HK-2 (cell line): Measurements from ENCODE around the gene PARM1.
"Not testable (repeated sequence)": the region's sequence is repeated elsewhere in the genome, so short reads cannot be mapped to it uniquely, and the experiment has no call there.

Experiments used
- DNase-seq: peaks from one replicate; pipeline ENCODE4 v3.0.0-alpha.2; 2018; ENCODE audit not compliant: unreplicated experiment

The PARM1 gene

GRCh38 chr4:74983253-74983635, 50.3 kb downstream of the PARM1 start:
- DNase-seq, result no peak

DNA sequence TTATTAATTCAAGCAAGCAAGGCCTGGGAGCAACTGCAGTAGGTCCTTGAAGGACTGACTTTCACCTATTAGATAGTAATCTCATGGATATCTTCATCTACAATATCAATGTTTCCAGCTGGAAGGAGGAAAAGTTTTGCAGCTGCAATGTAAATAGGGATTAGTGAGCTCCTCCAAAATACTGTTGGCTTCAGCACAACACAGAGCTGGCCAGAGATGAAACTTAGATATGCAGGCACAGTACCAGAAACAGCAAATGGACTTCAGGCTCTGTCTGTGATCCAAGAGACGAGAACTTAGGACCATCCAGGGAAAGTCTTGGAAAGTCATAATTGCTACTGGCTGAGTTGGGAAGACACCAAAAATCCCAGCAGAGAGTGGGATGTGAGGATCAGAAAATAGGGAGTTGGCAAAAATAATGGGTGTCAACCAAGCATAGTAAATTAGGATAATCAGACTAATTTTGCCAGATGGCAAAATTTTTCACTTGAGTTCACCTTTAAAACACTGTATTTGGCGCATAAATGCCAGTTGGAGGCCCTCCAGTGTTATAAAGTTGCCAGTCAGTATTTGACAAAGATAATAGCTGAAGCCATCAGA, 57.5 kb downstream of the PARM1 start:
- no peak for DNase-seq

GRCh38 chr4:74994436-74994835, 61.5 kb downstream of the PARM1 start:
- DNase-seq, result not testable (repeated sequence)

DNA sequence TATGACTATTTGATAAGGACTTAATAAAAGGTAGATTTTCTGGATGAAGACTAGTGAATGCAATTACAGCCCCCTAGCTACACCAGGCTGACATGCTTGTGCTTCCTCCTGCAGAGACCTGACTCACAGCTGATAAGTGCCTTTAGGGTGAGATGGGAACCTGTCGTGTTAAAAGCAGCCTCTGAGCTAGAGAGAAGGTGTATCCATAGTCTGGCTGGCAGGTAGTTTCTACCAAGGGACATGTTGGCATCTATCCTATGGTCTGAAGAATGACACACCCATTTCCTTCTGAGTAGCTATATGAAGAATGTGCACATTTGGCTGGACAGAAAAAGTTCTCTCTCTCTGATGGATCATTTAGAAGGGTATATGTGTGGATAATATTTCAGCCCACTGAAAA, 64.1 kb downstream of the PARM1 start:
- DNase-seq, result no peak

GRCh38 chr4:74997948-74998729, 65.2 kb downstream of the PARM1 start:
- no peak for DNase-seq

- DNase-seq, result no peak
These were observed 66.9 kb downstream of the PARM1 start for GRCh38 chr4:74999714-75000309.

- no peak for DNase-seq
These were observed 69.0 kb downstream of the PARM1 start for GRCh38 chr4:75001871-75002270.

DNA sequence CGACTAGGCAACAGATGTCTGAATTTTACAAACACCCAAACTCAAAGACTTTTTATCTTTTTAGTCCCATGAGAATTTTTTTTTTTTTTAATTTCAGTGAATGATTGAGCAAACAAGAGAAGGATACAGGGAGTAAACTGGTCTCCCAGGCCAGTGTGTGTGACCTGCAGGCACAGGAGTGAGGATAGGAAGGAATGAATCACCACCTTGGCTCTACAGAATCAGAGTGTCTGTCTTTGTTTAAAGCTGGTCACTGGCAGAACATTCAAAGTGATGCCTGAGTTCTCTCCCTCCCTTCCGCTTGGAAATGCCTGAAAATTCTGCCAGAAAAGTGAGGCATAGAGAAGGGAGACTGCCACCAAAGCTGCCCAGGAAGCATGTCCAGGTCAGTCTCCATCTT, 69.5 kb downstream of the PARM1 start:
- DNase-seq, result no peak

- no peak for DNase-seq
These were observed 71.1 kb downstream of the PARM1 start for GRCh38 chr4:75003979-75004378.

DNA sequence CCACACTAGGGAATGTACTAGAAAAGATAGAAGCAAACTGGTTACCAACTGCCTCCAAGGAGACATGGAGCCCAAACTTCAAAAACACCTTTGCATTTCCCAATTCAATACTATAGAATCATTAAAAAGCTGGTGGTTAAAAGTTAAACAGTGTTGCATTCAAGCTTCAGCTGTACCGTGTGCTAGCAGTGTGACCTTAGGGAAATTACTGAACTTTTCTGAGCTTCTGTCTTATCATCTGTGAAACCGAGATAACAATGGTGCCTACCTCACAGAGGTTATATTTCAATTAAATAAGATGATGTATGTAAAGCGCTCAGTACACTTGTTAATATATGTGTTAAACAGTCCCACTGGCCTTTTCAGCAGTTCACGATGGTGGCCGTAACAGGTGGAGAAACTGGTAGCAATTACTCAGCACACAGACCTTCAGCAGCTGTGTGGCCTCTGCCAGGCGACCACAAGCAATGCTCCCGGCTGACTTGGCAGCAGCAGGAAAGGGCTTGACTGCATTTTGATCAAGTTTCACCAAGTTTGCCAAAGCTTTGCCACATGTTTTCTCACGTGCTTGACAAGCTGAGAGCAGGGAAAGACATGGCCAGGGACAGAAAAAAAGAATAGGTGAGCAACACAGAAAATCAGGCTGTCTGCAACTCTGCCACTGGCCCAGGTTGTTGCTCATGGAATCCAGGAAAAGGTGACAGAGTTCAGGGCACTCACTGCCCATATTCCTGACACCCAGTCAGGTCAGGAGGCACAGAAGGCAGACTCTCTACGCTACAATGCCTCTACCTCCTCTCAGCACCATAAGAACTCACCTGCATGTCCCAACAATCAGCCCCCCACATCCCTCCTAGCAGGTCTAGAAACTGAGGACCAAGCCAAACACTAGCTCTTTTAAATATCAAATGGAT, 72.1 kb downstream of the PARM1 start:
- DNase-seq, result no peak

DNA sequence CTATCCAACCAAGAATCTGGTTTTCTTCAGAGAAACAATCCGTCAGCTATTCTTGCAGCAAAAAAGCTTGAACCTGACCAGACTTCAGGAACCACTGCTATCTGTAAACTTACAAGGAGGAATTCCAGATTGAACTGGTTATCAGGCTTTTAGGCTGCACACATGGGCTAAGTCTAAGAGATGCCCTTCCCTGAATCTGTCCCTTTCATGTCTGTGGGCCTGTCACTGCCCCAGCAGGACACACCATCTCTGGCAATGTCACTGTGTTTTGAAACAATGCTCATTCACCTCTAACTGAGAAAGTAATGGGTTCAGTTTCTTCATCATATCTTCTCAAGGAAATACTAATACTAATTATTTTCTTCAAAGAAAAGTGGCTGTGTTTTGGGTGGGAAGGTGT, 72.8 kb downstream of the PARM1 start:
- DNase-seq, result no peak

DNA sequence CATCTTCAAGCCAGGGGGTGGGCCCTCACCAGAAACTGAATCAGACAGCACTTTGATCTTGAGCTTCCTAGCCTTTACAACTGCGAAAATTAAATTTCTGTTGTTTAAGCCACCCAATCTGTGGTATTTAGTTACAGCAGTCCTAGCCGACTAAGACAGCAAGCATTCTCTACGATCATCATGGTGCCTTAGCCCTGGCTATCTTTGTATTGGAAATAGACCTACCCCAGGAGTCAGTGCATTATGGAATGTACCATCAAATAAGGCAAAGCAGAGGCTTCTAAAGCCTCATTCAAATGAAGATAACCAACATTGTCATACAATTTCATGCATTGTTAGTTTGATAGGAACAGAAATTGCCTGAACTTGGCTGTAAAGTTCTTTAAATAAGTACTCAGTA, 75.0 kb downstream of the PARM1 start:
- DNase-seq, result no peak

GRCh38 chr4:75009138-75009537, 76.2 kb downstream of the PARM1 start:
- DNase-seq, result no peak

DNA sequence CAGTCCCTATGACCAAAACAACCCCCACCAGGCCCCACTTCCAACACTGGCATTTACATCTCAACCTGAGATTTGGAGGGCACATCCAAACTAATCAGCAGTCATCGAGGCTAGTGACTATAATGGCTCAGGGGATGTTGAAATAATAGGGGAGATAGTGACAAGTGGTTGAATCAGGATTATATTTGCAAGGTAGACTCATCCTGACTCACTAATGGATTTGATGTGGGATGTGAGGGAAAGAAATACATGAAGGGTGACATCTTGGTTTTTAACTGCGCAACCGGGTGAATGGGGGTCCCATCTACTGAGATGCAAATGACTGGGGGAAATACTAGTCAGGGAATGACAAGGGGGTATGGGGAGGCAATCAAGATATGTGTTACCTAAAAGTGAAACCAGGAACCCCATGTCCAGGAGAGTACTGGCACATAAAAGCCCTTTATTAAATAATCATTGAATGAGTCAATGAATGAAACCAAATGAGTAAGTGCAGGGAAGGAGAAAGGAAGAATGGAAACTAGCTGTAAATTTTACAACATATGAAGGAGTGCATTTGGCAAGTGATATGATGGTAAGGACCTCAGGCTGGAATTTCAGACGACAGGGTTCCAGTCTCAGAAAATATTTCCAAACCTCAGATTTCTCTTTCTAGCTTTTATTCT, 78.3 kb downstream of the PARM1 start:
- no peak for DNase-seq

DNA sequence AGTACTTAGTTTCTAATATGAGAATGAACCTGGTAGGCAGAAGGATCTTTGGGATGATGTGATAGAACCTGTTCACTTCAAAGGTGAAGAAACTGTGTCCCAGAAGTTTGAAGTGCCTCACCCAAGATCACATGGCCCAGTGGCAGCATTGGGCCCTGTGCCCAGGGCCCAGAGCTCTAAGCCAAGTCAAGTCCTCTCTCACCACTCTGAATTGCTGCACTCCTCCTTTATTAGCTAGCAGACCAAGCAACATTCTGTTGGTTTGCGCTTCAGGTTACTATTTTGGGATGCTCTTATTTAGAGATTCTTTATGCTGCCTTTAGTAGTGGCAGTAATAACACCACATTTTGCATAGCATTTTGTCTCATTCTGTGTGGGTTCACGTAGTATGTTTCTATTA, 82.7 kb downstream of the PARM1 start:
- no peak for DNase-seq

DNA sequence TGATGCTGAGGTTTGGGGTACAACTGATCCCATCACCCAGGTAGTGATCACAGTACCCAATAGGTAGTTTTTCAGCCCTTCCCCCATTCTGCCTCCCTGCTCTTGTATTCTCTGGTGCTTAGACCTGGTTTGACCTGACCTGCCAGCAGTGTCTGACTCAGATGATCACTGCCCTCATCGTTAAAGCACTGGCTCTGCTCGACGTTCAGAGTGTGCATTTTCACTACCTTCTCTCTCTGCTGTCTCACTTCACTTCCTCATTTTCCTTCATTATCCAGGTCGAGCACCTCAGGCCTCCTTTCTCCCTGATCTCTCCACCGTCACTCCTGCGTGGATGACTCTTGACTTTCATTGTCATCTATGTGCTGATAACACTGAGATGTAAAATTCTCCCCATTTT, 83.6 kb downstream of the PARM1 start:
- DNase-seq, result no peak

GRCh38 chr4:75018811-75019479, 86.0 kb downstream of the PARM1 start:
- no peak for DNase-seq

DNA sequence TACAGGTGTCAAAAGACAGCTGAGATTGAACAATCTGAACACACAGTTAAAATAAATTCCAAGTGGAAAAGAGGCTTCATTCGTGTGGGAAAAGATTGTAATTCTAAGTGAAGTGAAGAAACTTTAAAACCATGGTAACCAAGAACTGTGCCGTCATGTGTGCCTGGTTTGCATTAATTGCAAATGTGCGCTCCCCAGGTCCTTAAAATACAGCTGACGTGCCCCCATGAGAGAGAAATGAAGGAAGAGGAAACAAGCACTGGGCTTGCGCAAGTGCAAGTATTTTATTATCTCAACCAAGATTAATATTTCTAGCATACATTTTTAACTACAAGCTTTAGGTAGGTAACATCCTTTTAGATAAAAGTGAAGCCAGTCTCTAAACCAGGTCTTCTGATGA, 92.5 kb downstream of the PARM1 start:
- DNase-seq, result no peak

DNA sequence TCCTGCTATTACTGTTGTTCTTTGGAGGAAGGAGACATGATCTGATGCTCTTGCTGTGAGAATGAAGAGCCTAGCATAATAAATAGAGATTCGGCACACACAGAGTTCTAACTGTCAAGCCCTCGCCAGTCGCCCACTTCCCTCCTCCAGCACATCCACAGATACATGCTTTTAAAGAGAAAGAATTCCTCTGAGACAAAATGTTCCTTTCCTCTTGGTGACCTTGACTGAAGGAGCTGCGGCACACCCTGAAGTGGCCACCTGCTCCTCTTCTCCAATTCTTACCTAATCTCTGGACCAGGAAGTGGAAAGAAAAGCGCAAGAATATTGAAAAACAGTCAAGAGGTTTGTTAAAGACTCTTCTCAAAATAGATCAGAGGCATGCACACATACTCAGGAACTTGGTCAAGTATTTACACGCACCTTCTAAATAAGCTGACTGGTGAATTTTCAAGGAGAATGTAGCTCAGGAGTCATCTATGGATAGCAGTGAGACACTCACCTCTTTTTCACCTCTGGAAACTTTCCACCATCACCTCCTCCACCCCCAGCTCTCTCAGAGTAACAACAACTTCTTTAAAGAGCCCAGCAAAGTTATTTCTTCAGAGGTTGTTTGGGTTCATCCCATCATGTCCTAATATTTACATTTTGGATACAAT, 95.4 kb downstream of the PARM1 start:
- no peak for DNase-seq

DNA sequence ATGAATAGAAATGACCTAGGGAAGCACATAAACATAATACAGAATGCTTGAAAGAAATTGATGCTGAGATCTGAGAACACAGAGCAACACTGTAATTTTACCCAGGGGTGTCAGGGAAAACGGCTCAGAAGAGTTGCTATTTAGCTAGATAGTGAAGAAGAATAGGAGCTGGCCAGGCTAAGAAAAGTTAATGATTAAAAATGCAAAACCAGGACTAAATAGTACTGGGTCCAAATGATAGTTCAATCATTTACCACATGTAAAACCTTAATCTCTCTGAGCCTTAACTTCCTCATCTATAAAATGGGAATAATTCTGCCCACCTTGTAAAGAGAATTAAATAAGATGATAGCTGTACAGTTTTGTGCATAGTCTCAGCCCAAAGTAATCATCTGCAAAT, 97.1 kb downstream of the PARM1 start:
- no peak for DNase-seq
